ENCODE results near the gene NFASC.

NFASC gene

GRCh38 chr1:204863024-204863423 is 7.6 kb upstream of the NFASC start:
- TF ChIP-seq TAF1 (IDR thresholded peaks at IDR 0.05; ENCODE audit: borderline replicate concordance, insufficient read depth, low read length): no peak
- no peak for TF ChIP-seq SIN3A (IDR thresholded peaks at IDR 0.05; ENCODE audit: borderline replicate concordance, insufficient read depth, low read length)
- no peak for TF ChIP-seq POLR2AphosphoS5 (IDR thresholded peaks at IDR 0.05; ENCODE audit: low read depth, low read length)
- no peak for TF ChIP-seq REST (IDR thresholded peaks at IDR 0.05; ENCODE audit: insufficient read depth in 1 of 2, low read depth in 2 of 2, low read length in 2 of 2)
- no peak for TF ChIP-seq FOXP2 (optimal IDR thresholded peaks at IDR 0.05; ENCODE audit: borderline replicate concordance, extremely low read depth, extremely low read length, insufficient read depth)

GRCh38 chr1:204863730-204864129 is 6.9 kb upstream of the NFASC start:
- TF ChIP-seq SIN3A (IDR thresholded peaks at IDR 0.05; ENCODE audit: borderline replicate concordance, insufficient read depth, low read length): no peak
- no peak for TF ChIP-seq POLR2AphosphoS5 (IDR thresholded peaks at IDR 0.05; ENCODE audit: low read depth, low read length)
- TF ChIP-seq FOXP2 (optimal IDR thresholded peaks at IDR 0.05; ENCODE audit: borderline replicate concordance, extremely low read depth, extremely low read length, insufficient read depth): no peak
- no peak for TF ChIP-seq REST (IDR thresholded peaks at IDR 0.05; ENCODE audit: insufficient read depth in 1 of 2, low read depth in 2 of 2, low read length in 2 of 2)
- TF ChIP-seq TAF1 (IDR thresholded peaks at IDR 0.05; ENCODE audit: borderline replicate concordance, insufficient read depth, low read length): no peak

GRCh38 chr1:204866051-204866596 is 4.5 kb upstream of the NFASC start:
- TF ChIP-seq POLR2AphosphoS5 (IDR thresholded peaks at IDR 0.05; ENCODE audit: low read depth, low read length): no peak
- no peak for TF ChIP-seq REST (IDR thresholded peaks at IDR 0.05; ENCODE audit: insufficient read depth in 1 of 2, low read depth in 2 of 2, low read length in 2 of 2)
- TF ChIP-seq FOXP2 (optimal IDR thresholded peaks at IDR 0.05; ENCODE audit: borderline replicate concordance, extremely low read depth, extremely low read length, insufficient read depth): no peak
- TF ChIP-seq TAF1 (IDR thresholded peaks at IDR 0.05; ENCODE audit: borderline replicate concordance, insufficient read depth, low read length): no peak
- TF ChIP-seq SIN3A (IDR thresholded peaks at IDR 0.05; ENCODE audit: borderline replicate concordance, insufficient read depth, low read length): no peak

- TF ChIP-seq SIN3A (IDR thresholded peaks at IDR 0.05; ENCODE audit: borderline replicate concordance, insufficient read depth, low read length) (no peak), REST (IDR thresholded peaks at IDR 0.05; ENCODE audit: insufficient read depth in 1 of 2, low read depth in 2 of 2, low read length in 2 of 2) (no peak), POLR2AphosphoS5 (IDR thresholded peaks at IDR 0.05; ENCODE audit: low read depth, low read length) (no peak), TAF1 (IDR thresholded peaks at IDR 0.05; ENCODE audit: borderline replicate concordance, insufficient read depth, low read length) (no peak), FOXP2 (optimal IDR thresholded peaks at IDR 0.05; ENCODE audit: borderline replicate concordance, extremely low read depth, extremely low read length, insufficient read depth) (no peak)
Observed at GRCh38 chr1:204867203-204867602, 3.5 kb upstream of the NFASC start.
